ENCODE data around the gene RUSF1. TPM values are rescaled to one million over a fixed set of nuclear protein-coding genes. Genes with fewer than 3 reads are reported as not detected.

The RUSF1 gene
- total and polyA plus RNA-seq, 9 of the 15 experiments (the other 6 are each of a cell fraction or from before 2014, with no cell fraction given), result 0.80 to 52.8 (median 27.6) TPM

DNA sequence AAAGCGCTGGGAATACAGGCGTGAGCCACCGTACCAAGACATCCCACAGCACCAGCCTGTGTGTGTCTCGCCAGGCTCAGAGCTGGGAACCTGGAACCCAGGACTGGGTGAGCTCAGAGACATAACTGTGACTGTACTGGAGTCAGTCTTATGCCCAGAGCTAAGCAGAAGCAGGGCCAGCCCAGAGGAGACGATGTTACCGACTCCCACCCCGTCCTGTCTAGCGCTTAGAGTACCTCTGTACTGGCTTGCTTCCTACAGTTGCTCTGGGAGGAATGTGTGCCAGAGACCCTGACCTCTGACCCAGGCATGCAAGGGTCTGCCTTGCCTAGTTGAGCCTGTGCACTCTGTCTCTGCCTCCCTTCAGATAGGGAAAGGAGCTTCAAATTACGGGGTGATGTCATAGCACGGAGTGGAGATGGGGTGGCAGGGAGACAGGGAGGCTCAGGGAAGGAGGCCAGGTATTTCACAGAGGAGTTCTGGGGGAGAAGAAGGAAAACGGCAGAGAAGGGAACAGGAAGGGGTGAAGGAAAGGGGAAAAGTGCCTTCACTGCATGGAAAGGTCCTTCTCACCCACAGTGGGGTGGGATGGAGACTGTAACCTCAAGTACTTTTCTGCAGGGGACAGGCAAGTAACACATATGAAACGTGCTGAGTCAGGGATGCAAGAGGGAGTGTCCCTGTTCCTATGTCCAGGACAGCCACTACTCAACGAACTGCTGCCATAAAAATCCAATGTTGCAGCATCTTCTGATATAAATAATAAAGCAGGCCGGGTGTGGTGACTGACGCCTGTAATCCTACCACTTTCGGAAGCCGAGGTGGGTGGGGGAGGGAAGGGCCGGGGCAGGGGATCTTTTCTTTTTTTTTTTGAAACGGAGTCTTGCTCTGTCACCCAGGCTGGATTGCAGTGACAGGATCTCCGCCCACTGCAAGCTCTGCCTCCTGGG, 54.7 kb downstream of the RUSF1 start (continued):
- TF ChIP-seq, protein P1, sequence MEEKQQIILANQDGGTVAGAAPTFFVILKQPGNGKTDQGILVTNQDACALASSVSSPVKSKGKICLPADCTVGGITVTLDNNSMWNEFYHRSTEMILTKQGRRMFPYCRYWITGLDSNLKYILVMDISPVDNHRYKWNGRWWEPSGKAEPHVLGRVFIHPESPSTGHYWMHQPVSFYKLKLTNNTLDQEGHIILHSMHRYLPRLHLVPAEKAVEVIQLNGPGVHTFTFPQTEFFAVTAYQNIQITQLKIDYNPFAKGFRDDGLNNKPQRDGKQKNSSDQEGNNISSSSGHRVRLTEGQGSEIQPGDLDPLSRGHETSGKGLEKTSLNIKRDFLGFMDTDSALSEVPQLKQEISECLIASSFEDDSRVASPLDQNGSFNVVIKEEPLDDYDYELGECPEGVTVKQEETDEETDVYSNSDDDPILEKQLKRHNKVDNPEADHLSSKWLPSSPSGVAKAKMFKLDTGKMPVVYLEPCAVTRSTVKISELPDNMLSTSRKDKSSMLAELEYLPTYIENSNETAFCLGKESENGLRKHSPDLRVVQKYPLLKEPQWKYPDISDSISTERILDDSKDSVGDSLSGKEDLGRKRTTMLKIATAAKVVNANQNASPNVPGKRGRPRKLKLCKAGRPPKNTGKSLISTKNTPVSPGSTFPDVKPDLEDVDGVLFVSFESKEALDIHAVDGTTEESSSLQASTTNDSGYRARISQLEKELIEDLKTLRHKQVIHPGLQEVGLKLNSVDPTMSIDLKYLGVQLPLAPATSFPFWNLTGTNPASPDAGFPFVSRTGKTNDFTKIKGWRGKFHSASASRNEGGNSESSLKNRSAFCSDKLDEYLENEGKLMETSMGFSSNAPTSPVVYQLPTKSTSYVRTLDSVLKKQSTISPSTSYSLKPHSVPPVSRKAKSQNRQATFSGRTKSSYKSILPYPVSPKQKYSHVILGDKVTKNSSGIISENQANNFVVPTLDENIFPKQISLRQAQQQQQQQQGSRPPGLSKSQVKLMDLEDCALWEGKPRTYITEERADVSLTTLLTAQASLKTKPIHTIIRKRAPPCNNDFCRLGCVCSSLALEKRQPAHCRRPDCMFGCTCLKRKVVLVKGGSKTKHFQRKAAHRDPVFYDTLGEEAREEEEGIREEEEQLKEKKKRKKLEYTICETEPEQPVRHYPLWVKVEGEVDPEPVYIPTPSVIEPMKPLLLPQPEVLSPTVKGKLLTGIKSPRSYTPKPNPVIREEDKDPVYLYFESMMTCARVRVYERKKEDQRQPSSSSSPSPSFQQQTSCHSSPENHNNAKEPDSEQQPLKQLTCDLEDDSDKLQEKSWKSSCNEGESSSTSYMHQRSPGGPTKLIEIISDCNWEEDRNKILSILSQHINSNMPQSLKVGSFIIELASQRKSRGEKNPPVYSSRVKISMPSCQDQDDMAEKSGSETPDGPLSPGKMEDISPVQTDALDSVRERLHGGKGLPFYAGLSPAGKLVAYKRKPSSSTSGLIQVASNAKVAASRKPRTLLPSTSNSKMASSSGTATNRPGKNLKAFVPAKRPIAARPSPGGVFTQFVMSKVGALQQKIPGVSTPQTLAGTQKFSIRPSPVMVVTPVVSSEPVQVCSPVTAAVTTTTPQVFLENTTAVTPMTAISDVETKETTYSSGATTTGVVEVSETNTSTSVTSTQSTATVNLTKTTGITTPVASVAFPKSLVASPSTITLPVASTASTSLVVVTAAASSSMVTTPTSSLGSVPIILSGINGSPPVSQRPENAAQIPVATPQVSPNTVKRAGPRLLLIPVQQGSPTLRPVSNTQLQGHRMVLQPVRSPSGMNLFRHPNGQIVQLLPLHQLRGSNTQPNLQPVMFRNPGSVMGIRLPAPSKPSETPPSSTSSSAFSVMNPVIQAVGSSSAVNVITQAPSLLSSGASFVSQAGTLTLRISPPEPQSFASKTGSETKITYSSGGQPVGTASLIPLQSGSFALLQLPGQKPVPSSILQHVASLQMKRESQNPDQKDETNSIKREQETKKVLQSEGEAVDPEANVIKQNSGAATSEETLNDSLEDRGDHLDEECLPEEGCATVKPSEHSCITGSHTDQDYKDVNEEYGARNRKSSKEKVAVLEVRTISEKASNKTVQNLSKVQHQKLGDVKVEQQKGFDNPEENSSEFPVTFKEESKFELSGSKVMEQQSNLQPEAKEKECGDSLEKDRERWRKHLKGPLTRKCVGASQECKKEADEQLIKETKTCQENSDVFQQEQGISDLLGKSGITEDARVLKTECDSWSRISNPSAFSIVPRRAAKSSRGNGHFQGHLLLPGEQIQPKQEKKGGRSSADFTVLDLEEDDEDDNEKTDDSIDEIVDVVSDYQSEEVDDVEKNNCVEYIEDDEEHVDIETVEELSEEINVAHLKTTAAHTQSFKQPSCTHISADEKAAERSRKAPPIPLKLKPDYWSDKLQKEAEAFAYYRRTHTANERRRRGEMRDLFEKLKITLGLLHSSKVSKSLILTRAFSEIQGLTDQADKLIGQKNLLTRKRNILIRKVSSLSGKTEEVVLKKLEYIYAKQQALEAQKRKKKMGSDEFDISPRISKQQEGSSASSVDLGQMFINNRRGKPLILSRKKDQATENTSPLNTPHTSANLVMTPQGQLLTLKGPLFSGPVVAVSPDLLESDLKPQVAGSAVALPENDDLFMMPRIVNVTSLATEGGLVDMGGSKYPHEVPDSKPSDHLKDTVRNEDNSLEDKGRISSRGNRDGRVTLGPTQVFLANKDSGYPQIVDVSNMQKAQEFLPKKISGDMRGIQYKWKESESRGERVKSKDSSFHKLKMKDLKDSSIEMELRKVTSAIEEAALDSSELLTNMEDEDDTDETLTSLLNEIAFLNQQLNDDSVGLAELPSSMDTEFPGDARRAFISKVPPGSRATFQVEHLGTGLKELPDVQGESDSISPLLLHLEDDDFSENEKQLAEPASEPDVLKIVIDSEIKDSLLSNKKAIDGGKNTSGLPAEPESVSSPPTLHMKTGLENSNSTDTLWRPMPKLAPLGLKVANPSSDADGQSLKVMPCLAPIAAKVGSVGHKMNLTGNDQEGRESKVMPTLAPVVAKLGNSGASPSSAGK (IDR thresholded peaks at IDR 0.05), result no peak
- TF ChIP-seq ZBED1 (IDR thresholded peaks at IDR 0.05) (no peak), ZNF76 (CRISPR knock-in tag; IDR thresholded peaks at IDR 0.05; ENCODE audit: borderline replicate concordance) (no peak), RNF2 (IDR thresholded peaks at IDR 0.05) (no peak)
- TF ChIP-seq, protein P2, sequence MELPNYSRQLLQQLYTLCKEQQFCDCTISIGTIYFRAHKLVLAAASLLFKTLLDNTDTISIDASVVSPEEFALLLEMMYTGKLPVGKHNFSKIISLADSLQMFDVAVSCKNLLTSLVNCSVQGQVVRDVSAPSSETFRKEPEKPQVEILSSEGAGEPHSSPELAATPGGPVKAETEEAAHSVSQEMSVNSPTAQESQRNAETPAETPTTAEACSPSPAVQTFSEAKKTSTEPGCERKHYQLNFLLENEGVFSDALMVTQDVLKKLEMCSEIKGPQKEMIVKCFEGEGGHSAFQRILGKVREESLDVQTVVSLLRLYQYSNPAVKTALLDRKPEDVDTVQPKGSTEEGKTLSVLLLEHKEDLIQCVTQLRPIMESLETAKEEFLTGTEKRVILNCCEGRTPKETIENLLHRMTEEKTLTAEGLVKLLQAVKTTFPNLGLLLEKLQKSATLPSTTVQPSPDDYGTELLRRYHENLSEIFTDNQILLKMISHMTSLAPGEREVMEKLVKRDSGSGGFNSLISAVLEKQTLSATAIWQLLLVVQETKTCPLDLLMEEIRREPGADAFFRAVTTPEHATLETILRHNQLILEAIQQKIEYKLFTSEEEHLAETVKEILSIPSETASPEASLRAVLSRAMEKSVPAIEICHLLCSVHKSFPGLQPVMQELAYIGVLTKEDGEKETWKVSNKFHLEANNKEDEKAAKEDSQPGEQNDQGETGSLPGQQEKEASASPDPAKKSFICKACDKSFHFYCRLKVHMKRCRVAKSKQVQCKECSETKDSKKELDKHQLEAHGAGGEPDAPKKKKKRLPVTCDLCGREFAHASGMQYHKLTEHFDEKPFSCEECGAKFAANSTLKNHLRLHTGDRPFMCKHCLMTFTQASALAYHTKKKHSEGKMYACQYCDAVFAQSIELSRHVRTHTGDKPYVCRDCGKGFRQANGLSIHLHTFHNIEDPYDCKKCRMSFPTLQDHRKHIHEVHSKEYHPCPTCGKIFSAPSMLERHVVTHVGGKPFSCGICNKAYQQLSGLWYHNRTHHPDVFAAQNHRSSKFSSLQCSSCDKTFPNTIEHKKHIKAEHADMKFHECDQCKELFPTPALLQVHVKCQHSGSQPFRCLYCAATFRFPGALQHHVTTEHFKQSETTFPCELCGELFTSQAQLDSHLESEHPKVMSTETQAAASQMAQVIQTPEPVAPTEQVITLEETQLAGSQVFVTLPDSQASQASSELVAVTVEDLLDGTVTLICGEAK (IDR thresholded peaks at IDR 0.05), result no peak
- TF ChIP-seq, protein P2 (CRISPR knock-in tag; IDR thresholded peaks at IDR 0.05), result no peak

Measured in K562 (cell line).